Stimulated activated CD8-positive, alpha-beta memory T cell treated with anti-CD3 and anti-CD28 coated beads, Interleukin-4, amount 100 ng/mL, for 48 hours (primary cell): Measurements from ENCODE around the gene EXOC3.
"Not testable (repeated sequence)": the region's sequence is repeated elsewhere in the genome, so short reads cannot be mapped to it uniquely, and the experiment has no call there.

Experiments used
- DNase-seq: peaks from one replicate; pipeline ENCODE4 v3.0.0-alpha.2; 2020

The EXOC3 gene

DNA sequence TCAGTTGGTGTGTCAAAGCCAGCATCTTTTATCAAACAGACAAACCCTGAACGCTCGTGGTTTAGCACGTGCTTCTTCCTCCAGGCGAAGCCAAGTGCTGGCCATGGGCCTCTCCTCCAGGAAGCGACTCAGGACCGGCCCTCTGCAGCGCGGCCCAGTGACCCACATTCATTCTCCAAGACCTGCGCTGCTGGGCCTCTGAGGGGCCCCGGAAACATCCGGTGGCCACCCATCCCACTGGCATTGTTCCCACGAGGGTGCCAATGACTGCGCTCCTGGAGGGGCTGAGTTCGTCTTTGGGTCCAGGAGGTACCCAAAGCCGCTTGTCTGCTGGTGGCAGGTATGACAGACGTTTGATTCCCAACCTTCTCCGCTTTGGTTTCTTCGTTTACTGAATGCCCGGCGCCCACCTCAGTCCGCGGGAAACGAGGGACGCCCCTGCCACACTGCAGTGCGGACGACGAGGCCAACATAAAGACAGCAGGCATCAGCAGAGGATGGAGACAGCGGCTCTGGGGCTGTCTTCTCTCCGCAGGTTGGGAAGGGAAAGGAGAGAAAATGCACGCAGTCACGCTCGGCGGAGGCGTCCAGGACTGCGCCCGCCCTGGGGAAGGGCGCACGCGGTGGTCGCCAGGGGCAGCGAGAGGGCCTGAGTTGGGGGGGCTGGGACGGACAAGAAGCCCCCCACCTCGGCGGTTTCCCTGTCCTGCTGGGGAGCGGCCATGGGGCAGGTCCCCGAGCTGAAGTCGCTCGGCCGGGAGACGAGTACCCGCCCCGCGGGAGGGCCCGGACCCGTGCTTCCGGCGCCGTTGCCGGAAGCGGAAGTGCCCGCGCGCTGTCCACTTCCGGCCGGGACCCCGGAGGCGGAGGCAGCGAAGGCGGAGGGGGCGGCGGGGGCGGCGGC is at the start of gene EXOC3:
Gene EXOC3 (plus strand): TSS at position 842 of the 904 bp plus-strand sequence. CDS start 3,030 bp downstream, outside the sequence.
- peak; percentile 83 for DNase-seq

DNA sequence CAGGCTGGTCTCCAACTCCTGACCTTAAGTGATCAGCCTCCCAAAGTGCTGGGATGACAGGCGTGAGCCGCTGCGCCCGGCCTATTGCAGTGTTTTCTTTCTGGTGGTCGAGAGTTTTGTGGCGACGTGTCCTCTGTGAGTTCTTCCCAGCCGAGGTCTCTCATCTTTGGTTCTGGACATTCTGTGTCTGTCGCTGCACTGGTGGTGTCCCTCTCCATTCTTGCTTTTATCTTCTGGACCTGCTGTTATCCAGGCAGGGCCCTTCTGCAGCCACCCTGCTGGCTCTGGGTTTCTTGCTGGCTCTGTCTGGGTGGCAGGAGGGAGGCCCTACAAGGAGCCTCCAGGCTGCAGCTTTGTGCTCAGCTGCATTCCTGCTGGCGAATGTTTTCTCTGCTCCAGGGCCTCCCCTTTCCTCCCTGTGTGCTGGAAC is 49.1 kb upstream of the EXOC3 start:
- DNase-seq = peak; percentile 24

DNA sequence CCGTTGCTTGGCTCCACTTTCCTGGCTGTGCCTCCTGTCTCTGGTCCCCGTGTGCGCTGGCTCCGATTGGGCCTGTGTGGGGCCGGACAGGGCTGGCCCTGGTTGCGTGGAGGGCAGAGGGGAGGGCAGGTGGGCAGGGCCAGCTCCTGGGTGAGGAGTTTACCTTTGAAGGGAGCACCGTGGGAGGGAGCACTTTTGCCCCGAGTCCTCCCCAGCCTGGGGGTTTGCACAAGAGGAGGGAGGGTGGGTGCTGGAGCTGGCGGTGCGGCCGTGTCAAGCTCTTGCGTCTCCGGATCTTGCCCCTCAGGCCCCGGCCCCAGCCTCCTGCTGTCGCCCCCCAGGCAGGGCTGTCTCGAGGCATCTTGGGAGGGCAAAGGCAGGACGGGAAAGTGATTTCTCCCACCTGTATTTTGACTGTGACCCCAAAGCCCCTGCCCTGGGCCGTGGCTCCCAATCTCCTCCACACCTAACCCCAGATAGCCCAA is 48.3 kb upstream of the EXOC3 start:
- peak; percentile 24 for DNase-seq

DNA sequence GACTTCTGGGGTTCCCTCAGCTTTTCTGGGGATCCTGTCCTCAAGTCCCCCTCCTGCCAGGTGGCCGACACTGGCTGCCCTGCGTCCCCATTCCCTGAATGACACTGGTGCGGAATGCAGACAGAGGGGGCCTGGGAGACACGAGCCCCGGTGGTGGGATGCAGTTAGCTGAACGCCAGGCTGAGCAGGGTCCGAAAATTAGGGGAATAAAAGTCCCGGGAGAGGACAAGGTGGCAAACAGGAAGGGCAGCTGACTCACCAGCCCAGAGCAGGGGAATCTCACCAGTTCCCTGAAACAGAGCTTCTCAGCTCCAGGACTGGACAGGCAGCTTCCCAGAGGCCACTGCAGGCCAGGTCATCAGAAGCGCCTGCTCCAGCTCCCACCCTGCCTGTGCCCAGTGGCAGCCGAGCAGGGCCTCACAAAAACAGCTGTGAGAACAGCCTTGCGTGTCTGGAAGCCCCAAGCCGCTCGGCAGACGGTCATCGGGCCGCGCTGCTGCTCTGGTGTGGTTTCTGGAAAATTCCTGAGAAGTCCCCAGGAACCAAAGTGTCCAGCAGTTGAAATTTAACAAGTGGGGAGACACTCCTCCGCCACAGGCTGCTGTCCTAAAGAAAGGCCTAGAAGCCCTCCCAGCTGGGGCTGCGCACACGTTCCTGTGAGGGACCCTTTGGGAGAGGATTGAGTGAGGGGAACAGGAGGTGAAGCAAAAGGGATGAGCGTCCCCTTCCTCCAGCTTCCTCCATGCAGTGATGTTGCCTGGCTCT is 47.6 kb upstream of the EXOC3 start:
- peak; percentile 24 for DNase-seq

DNA sequence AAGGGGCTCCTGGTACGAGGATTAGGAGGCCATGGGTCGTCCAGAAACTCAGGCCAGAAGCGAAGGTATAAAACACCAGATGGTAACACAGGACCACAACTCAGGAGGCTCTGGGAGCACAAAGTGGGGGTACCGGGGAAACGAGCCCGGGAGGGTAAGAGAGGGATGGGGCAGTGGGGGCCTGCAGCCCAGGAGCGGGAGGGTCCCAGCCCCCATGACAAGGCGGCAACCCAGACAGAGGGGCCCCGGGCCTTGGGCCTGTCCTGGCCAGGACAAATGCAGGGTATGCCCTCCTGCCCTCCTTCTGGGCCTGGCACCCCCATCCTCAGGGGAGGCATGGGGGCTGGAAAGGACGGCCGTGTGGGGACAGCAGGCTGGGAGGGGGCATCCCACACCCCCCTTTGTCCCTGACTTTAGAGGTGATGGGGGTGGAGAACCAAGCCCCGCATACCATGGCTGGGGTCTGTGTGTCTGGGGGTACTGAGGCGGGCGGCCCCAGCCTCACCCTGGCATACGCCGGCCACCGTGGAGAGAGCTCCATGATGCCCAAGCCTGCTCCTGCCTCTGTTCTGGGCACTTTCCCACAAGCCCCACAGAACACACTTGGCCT is 47.0 kb upstream of the EXOC3 start:
- peak; percentile 23 for DNase-seq

DNA sequence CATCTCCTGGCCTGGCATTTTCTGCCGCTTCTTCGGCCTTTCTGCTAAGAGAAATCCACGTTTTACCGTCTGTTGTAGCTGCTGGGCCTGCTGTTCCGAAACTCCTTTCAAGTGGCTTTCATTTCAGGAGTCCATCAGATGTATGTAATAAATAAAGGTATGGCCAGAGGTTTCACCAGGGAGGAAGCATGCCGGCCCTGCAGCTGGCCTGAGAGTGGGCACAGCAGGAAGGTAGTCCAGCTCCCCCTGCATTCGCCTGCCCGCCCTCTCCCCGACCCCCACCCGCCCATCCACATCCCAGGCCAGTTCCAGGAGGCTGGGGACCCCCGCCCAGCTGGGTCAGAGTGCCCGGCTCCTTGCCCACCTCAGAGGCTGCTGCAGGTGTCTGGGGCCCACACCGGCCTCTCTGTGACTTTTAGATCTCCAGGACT is 46.4 kb upstream of the EXOC3 start:
- peak; percentile 21 for DNase-seq

DNA sequence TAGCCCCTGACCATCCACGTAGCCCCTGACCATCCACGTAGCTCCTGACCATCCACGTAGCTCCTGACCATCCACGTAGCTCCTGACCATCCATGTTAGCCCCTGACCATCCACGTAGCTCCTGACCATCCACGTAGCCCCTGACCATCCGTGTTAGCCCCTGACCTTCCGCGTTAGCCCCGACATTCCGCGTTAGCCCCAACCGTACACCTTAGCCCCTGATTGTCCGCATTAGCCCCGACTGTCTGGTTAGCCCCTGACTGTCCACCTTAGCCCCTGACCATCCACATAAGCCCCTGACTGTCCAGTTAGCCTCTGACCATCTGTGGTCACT is 44.9 kb upstream of the EXOC3 start:
- DNase-seq = not testable (repeated sequence)

DNA sequence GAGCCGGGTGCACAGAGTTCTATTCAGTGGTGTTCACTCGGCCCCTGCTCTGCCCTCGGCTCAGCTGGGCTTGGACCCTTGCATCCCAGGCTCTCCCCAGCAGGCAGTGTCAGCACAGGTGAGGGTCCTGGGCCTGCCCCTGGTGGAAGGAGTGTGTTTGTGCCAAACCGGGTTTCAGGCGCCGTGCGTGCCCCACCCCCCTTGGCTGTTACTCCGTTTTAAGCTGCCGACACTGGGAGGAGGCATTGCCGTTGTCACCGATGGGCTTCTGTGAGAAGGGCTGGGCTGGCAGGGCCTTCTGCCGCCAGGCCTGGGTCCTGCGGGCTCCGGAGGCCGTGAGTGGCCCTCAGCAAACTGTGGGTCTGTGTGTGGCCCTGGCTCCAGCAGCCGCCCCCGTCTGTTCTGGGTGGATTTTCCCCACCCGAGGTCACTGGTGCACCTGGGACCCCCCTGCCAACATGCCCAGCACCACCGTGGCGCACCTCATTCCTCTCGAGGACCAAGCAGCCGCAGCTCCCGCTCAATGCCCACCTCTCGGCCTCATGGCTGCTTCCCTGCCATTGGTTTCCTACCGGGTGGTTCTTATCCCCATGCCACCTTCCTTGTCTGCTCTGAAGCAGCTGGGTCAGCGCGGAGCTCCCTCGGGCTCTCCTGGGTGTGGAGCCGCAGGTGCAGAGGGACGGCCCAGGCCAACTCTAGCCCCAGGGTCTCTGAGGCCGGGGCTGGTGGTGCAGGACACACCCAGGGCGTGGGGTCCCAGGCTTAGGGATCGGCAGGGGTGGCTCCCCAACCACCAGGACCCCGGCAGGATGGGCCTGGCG is 44.3 kb upstream of the EXOC3 start:
- DNase-seq = peak; percentile 24

DNA sequence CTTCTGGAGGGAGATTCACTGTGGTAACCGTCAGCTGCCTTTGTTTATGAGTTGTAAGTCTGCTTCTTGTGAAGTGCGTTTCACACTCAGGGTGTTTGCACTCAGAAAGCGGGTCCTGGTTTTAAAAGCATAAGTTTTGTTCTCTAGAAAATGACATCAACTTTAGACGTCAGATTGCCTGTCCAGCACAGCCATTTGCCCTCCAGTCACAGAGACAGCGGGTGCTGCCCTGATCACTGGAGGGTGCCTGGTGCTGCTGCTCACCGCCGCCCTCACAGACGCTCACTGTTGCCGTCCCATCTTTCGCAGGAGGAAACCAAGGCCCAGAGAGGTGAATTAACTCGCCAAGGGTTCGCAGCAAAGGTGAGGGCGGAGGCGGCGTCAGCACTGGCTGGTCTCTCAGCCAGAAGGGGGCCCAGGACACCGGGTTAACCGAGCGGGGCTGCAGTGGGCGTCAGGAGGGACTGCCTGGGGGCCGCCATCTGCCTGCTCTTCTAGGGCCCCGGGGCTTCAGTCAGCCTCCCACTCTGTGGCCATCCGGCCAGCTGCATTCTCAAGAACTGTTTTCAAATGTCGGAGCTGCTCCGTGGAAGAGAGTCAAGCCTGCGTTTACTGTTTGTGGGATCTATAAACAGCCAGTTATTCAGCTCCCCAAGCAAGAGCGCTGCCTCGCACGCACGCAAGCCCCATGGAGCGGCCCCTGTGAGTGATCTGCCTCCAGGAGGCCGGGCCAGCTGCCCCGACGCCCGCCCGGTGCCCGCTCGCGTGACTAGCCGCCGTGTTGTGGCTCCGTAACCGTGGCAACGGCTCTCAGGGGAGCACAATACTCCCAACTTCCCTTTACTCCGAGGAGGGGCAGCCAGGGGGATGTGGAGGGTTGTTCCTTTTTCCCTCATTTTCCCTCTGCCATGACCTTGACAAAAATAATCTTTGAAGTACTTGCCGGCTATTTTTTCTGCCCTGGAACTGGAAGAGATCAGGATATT is 43.4 kb upstream of the EXOC3 start:
- DNase-seq = peak; percentile 77

DNA sequence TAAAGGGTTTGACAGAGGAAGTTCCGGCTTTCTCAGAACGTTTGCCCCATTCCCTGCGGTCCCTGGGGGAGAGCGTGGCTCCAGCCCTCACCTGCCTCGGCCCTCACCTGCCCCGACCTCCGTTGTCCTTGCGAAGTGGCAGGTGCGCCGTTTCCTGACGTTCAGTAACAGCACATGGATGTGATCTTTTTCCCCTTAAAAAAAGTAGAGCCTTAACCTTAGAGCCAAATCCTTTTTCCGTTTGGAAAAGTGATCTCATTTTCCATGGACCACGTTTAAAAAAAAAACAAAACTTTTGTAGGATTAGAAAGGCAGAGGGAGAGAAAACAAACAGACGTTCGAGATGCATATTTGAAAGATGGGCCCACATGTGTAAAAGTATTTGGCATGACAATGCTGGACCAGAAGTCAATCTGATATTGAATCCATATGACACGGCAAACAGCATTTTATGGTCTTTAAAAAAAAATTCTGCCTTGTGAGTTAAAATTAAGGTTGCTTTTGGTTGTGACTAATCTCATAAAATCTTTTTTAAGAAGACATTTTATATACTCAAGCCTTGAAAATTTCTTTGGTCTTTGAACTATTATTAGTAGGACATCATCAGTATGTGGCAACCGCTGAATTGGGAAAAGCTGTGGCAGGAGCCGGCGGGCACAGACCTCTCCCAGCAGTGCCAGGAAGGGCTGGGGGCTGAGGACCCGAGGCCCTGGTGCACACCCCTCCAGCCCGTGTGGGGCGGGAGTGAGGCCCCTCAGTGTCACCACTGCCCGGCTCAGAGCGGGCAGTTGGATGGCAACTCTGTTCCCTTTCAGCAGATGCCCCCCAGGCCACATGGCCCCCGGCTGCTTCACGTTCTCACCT is 42.5 kb upstream of the EXOC3 start:
- no peak for DNase-seq

DNA sequence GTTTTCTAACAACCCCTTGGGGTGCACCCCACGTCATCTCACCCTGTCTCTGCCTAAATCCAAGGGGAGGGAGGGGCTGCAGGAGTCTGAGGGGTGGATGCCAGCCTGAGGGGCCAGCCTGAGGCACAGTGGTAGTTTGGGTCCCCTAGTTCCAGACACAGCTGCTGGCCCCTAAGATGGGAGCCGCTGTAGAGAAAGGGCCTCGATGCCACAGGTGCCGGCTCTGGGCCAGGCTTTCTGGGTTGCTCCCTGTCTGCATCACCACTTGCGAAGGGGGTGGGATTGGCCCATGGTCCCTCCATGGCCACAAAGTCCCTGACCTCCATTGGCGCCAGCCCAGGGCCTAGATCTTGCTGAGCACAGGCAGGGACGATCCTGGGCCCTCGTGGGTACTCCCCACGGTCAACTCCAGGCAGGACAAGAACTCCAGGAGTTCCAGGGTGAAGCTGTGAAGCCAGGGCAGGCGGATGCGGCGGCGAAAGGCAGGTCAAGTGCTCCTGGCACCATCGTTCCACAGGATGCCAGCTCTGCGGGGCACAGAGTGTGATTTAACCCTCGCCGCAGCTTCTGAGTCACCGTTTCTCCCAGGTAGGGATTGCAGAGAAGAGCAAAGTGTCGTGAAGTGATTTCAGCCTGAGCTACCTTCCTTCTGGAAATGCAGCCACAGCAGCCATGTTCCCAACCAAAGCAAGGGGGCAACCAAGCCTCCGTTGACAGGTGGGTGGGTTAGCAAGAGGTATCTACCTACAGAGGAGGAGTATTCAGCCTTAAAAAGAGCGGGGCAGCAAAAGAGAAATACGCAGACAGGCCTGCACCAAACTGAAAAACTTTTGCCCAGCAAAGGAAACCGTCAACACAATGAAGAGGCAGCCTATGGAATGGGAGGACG is 41.6 kb upstream of the EXOC3 start:
- peak; percentile 19 for DNase-seq

DNA sequence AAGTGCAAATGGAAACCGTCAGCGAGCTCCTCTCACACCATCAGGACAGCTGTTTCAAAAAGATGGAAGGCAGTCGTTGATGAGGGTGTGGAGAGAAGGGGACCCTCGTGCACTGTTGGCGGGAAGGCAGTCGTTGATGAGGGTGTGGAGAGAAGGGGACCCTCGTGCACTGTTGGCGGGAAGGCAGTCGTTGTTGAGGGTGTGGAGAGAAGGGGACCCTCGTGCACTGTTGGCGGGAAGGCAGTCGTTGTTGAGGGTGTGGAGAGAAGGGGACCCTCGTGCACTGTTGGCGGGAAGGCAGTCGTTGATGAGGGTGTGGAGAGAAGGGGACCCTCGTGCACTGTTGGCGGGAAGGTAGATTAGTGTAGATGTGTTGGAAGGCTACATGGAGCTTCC is 40.8 kb upstream of the EXOC3 start:
- DNase-seq = not testable (repeated sequence)

DNA sequence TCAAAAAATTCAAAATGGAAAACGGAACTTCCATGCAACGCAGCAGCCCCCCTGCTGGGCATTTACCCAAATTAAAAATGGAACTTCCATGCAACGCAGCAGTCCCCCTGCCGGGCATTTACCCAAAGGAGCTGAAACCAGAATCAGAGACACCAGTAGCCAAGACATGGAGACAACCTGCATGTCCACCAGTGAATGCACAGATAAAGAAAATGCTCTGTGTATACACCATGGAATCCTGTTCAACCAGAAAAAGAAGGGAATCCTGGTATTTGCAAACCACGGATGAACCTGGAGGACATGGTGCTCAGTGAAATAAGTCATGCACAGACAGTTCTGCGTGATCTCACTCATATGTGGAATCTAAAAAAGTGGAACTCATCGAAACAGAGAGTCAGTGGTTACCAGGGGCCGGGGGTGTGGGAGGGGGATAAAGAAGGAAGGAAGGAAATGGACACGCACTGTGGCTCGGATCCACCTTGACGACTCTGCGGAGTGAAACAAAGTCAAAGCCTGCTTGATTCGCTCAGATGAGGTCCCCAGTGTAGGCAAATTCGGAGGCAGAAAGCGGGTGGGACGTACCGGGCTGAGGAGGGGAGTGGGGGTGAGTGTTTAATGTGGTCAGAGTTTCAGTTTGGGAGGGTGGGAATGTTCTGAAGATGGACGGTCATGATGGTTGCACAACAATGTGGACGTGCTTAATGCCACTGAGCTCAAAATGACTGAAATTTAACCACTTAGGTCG is 40.2 kb upstream of the EXOC3 start:
- peak; percentile 29 for DNase-seq

DNA sequence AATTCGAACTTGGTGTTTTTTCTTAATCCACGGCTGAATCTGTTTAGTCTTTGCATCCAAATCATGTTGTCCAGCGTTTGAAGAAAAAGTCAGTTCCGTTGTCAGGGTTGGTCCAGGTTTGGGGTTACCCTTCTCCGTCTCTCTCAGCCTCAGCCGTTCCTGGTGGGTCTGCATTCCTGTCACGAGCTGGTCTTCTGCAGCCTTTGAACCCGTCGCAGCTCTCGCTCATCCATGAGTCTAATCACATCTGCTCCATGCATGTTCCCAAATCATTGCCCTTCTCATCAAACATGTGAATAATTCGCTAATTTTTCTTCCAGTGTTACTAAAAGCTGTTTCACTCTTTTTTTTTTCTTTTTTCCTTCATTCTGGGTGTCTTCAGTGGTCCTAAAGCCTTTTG is 39.0 kb upstream of the EXOC3 start:
- DNase-seq = peak; percentile 10

DNA sequence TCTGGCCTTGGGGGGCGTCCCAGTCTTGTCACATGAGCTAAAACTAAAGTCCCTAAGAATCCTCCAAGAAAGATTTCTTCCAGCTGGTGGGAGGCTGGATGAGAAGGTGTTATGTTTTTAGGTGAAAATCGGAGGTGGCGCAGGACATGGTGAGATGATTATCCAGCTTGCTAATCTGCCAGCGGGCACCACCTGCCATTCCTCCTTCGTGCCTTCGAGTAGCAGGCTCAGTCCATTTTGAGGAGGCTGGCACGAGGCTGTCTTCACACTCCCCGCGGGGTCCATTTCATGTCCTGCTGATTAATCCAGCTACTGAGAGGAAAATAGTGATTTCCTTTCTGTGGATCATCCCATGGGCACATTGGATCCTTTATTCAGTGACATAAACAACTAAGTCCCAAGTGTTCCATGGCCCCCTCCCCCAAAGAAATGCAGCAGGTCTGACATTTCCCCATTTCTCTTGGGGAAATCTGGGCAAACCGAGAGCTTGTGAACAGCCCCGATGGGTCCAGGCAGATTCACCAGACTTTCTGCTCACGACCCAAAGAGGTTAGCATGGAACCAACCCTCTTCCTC is 38.2 kb upstream of the EXOC3 start:
- peak; percentile 16 for DNase-seq

DNA sequence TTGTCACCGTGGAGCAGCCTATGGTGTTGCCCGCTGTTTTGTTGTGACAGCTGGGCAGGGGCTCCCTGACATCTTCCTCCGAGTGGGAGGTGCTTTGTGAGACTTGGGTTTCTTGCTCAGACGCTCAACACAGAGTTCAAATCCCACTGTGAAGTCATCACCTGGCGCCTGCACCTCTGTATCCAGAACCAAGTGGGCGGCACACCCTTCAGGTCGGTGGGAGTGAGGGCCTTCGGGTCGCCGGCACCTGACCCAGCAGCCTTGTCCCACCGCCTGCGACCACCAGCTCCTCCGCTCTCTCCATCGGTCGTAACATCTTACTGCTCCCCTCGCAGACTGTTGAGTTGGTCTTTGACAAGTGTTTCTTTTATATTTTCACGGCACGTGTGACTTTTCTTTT is 37.6 kb upstream of the EXOC3 start:
- DNase-seq = peak; percentile 17

DNA sequence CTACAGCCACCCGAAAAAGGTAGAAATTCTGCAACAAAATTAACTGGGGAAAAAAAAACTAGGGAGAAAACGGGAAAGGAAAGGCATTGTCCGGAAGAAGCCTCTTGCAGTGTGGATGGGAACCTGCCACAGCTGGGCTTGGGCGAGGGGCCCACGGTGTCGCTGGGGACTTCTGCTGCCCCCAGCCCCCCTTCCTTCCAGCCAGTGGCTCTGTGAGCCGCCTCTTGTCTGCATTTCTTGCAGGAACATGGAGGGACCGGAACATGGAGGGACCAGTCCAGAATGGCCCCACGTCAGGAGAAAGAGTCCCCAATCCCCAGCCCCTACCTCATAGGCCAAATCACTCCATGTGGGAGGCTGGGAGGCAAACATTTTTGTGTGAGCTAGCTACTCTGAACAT is 36.9 kb upstream of the EXOC3 start:
- DNase-seq = no peak

DNA sequence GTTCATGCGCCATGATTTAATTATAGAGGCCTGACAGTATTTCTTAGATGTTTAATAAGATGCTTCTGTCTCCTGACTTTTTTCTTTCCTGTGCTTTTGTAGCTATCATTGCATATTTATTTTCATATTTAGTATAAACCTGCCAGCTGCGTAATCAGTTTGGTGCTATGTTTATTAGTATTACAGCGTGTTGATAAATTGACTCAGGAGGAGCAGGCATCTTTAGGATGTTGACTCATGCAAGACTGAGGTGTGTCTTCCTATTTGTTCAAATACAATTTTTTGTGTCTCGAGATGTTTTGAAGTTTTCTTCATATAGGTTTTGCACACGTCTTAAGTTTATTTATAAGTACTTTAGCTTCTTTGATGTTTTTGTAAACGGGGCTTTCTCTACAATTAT is 35.9 kb upstream of the EXOC3 start:
- DNase-seq = no peak
